Lung (tissue), 12 donors: ENCODE data around the gene DTNBP1. TPM values are rescaled to one million over a fixed set of nuclear protein-coding genes. Genes with fewer than 3 reads are reported as not detected.

Experiments
- ATAC-seq: fragments of 200-7000 bp; cut with Tn5 transposase; one replicate; pipeline ENCODE4 v1.9.1; 2020; ENCODE audit warnings: moderate number of reproducible peaks; ENCODE audit not compliant: insufficient read depth, low FRiP score
- DNase-seq, 3 donors: peaks; one replicate each; pipeline ENCODE4 v3.0.0-alpha.2; 2013 to 2017
- H3K27ac ChIP-seq, 2 donors: one replicate each; pipeline ENCODE4 v1.5.1; 2013; ENCODE audit warnings: mild to moderate bottlenecking in 2 of 2, moderate library complexity in 2 of 2, control low read depth in 1 of 2, inconsistent platforms in 1 of 2, low read depth in 1 of 2, low read length in 1 of 2
- H3K27me3 ChIP-seq, 3 donors: one replicate each; pipeline ENCODE4 v1.5.1; 2013; ENCODE audit warnings: low read length in 2 of 3; ENCODE audit not compliant: control insufficient read depth in 3 of 3, insufficient read depth in 3 of 3
- H3K36me3 ChIP-seq, 4 donors: one replicate each; pipeline ENCODE4 v1.5.1; 2013; ENCODE audit warnings: low read length in 4 of 4, mild to moderate bottlenecking in 1 of 4, moderate library complexity in 1 of 4; ENCODE audit not compliant: control insufficient read depth in 4 of 4, insufficient read depth in 4 of 4
- H3K4me1 ChIP-seq, 5 donors: one replicate each; pipeline ENCODE4 v1.5.1; 2013; ENCODE audit warnings: low read length in 5 of 5, mild to moderate bottlenecking in 2 of 5, moderate library complexity in 1 of 5; ENCODE audit not compliant: control insufficient read depth in 5 of 5, insufficient read depth in 5 of 5
- H3K4me3 ChIP-seq: one replicate; pipeline ENCODE4 v1.5.1; 2013; ENCODE audit warnings: mild to moderate bottlenecking, control low read depth, moderate library complexity
- H3K9ac ChIP-seq, 2 donors: one replicate each; pipeline ENCODE4 v1.5.1; 2013; ENCODE audit warnings: low read length in 2 of 2, control low read depth in 1 of 2; ENCODE audit not compliant: insufficient read depth in 1 of 2
- H3K9me3 ChIP-seq, 4 donors: one replicate each; pipeline ENCODE4 v1.5.1; 2013; ENCODE audit warnings: low read length in 3 of 4, mild to moderate bottlenecking in 1 of 4, moderate library complexity in 1 of 4; ENCODE audit not compliant: control insufficient read depth in 4 of 4, insufficient read depth in 3 of 4
- WGBS, 2 donors: extraction: QIAGEN DNeasy Blood & Tissue Kit; methylation state at CpG; one replicate each; pipeline ENCODE4 v1.1.7; 2013; 5-methylcytosine and 5-hydroxymethylcytosine counted together
- polyA plus RNA-seq, 2 donors: library from polyadenylated mRNA; stranded (reverse); fragments of 200-250 nt; gene quantifications; one replicate each; pipeline ENCODE4 v1.2.1, GENCODE V29; 2013
- total RNA-seq, 2 donors: library from RNA; depleted of rRNA in 1 of 2; stranded (reverse); fragments of >200 nt in 1 of 2; gene quantifications; one replicate each; pipeline ENCODE4 v1.2.1, GENCODE V29; 2014 to 2021
- TF ChIP-seq, protein P1 (sequence below): IDR thresholded peaks from 2 replicates; pipeline ENCODE4 v1.5.1; 2012; ENCODE audit warnings: mild to moderate bottlenecking; ENCODE audit errors: control extremely low read depth, extremely low read depth
- donor health status: control.
- donor health status: control.
- donor health status: Bipolar disorder and iron deficiency.
- donor health status: healthy.
- donor health status: DM: yes; HTN: yes; CAD: no.

DTNBP1 gene
- total and polyA plus RNA-seq, 4 donors: 9.9 to 23.9 (median 20.5) TPM

DNA sequence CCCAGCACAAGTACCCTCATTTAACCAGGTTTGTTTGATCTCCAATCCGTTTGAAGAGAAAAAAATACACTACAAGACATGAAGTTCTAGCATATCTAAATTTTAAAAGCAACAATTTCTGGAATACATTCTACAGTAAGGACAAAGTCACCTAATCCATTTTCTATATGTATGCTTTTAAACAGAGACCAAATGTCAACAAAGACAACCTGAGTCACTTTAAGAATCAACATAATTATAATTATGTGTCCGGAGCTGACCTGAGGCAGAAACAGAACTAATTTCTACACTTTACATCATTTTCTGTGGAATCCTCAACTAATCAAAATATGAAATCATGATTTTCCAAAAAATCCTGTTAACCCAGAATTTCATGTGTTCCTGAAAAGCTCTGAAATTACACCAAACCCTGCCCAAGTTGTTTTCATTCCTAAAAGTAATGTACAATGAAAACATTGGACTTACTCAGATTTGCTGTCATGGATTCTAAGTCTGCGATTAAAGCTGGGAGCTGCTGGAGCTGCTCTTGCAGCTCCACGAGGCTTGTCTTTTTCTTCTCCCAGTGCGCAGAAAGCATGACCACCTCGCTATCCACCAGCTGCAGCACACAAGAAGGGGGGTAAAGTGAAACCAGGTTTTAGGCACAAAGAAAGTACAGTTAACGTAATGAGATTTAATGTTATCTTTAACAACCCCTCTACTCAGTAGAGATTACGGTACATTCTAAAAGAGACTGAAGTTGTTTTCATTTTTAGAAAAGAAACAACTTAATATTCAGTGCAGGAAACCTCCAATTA, 35.8 kb downstream of the DTNBP1 start:
- ATAC-seq (no peak), DNase-seq (peak in 1 of 3 donors; percentile 8)
- TF ChIP-seq, protein P1, sequence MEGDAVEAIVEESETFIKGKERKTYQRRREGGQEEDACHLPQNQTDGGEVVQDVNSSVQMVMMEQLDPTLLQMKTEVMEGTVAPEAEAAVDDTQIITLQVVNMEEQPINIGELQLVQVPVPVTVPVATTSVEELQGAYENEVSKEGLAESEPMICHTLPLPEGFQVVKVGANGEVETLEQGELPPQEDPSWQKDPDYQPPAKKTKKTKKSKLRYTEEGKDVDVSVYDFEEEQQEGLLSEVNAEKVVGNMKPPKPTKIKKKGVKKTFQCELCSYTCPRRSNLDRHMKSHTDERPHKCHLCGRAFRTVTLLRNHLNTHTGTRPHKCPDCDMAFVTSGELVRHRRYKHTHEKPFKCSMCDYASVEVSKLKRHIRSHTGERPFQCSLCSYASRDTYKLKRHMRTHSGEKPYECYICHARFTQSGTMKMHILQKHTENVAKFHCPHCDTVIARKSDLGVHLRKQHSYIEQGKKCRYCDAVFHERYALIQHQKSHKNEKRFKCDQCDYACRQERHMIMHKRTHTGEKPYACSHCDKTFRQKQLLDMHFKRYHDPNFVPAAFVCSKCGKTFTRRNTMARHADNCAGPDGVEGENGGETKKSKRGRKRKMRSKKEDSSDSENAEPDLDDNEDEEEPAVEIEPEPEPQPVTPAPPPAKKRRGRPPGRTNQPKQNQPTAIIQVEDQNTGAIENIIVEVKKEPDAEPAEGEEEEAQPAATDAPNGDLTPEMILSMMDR: no peak
- H3K27ac ChIP-seq: no peak overlapping the region
- H3K9me3 ChIP-seq: no peaks in the 10 kb centered on the region
- H3K9ac ChIP-seq: no peak overlapping the region
- WGBS, 2 donors: 82 to 88% methylated on average over 8 of the region's 8 CpGs
- no peaks in the 10 kb centered on the region for H3K36me3 ChIP-seq
- H3K27me3 ChIP-seq: no peaks in the 10 kb centered on the region
- peaks cover 0 to 23% (median 2%) of the 10 kb centered on the region in 5 donors for H3K4me1 ChIP-seq
- H3K4me3 ChIP-seq: no peak overlapping the region

DNA sequence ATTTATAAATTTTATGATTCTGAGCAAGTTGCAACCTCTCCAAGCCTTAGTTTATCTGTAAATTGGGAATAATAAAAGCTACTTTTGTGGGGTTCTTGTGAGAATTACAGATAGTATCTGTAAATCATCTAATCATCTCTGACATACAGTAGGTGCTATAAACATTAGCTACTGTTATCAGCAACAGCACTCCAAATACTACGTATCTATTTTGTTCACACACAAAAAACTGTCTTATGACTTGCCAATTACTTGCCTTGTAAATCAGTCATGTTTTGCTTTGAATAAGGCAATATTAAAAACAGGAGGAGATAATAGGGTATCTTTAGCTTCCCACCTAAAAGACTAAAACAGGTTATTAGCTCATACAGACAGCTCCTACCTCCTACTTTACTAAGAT, 36.7 kb downstream of the DTNBP1 start:
- ATAC-seq (no peak), DNase-seq (no peak)
- Histone ChIP-seq H3K27me3 (no peaks in the 10 kb centered on the region), H3K27ac (no peak overlapping the region), H3K4me1 (peaks cover 0 to 32% (median 4%) of the 10 kb centered on the region in 5 donors), H3K9ac (no peak overlapping the region), H3K9me3 (no peaks in the 10 kb centered on the region), H3K4me3 (no peak overlapping the region), H3K36me3 (no peaks in the 10 kb centered on the region)
- TF ChIP-seq, protein P1: no peak
- 78 to 89% methylated on average over 1 of the region's 1 CpG for WGBS, 2 donors

DNA sequence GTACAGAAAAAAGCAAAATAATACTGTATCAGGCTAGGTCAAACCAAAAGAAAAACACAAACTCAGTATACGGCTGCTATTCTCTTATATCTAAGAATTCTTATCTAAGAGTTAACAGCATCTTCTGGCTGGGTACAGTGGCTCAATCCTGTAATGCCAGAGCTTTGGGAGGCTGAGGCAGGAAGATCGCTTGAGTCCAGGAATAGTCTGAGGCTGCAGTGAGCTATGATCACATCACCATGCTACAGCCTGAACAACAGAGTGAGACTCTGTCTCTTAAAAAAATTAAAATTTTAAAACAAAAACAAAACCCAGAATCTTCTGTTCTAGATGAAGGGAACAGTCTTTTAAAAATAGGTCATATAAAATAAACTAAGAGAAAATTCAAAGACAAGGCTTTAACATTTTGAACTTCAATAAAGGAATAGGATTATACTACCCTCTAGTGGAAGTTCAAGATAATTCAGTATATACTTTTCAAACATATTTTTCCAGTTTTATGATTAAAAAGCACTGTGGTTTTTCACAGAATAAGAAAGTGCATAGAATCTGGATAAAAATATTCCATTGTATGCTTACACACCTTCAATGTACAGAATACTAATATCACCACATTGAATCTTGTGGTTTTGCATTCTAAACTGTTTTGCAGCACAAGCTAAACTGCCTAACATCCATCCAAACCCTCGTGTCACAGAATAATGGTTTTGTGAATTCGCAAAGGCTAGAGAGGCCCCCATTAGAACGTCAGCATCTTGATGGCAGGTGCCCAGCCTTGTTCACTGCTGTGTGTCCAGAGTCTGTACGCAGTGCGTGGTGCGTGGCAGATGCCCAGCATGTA, 39.3 kb downstream of the DTNBP1 start:
- no peak overlapping the region for H3K27ac ChIP-seq
- TF ChIP-seq, protein P1: no peak
- H3K27me3 ChIP-seq: no peaks in the 10 kb centered on the region
- no peak overlapping the region for H3K4me3 ChIP-seq
- DNase-seq: peak in 2 of 3 donors; percentile 68 to 73
- no peaks in the 10 kb centered on the region for H3K9me3 ChIP-seq
- H3K36me3 ChIP-seq: no peaks in the 10 kb centered on the region
- ATAC-seq: peak; percentile 58
- H3K9ac ChIP-seq: peak overlapping the region in 1 of 2 donors; percentile 33
- 78 to 85% methylated on average over 8 of the region's 8 CpGs for WGBS, 2 donors
- H3K4me1 ChIP-seq: peaks cover 0 to 37% (median 4%) of the 10 kb centered on the region in 5 donors
